HEK293 (cell line): Measurements from ENCODE around the gene YBX3.

Experiments used
- EGR2 ChIP-seq: fragments of 450-650 bp; formaldehyde crosslinking; IDR thresholded peaks from 2 replicates; pipeline ENCODE4 v1.5.1; 2016; ENCODE audit warnings: low read depth, missing biosample characterization, missing genetic modification characterization
- IKZF3 ChIP-seq: fragments of 450-650 bp; IDR thresholded peaks from 2 replicates; pipeline ENCODE4 v1.5.0; 2018; ENCODE audit warnings: missing biosample characterization, mild to moderate bottlenecking, missing genetic modification characterization, moderate library complexity
- INSM2 ChIP-seq: fragments of 450-650 bp; formaldehyde crosslinking; IDR thresholded peaks from 2 replicates; pipeline ENCODE4 v1.5.1; 2016; ENCODE audit warnings: missing biosample characterization, missing genetic modification characterization
- PRDM10 ChIP-seq: fragments of 450-650 bp; formaldehyde crosslinking; IDR thresholded peaks from 2 replicates; pipeline ENCODE4 v1.5.1; 2016; ENCODE audit warnings: missing biosample characterization, missing genetic modification characterization
- RBAK ChIP-seq: fragments of 450-650 bp; formaldehyde crosslinking; IDR thresholded peaks from 2 replicates; pipeline ENCODE4 v1.5.1; 2016; ENCODE audit warnings: missing biosample characterization, missing genetic modification characterization
- ZBTB17 ChIP-seq: fragments of 450-650 bp; formaldehyde crosslinking; IDR thresholded peaks from 2 replicates; pipeline ENCODE4 v1.5.1; 2016; ENCODE audit warnings: missing biosample characterization, missing genetic modification characterization
- ZIC2 ChIP-seq: fragments of 450-650 bp; formaldehyde crosslinking; IDR thresholded peaks from 2 replicates; pipeline ENCODE4 v1.5.1; 2016; ENCODE audit warnings: missing biosample characterization, missing genetic modification characterization
- ZNF114 ChIP-seq: fragments of 450-650 bp; formaldehyde crosslinking; IDR thresholded peaks from 2 replicates; pipeline ENCODE4 v1.5.0; 2017; ENCODE audit warnings: missing biosample characterization, missing genetic modification characterization
- ZNF184 ChIP-seq: fragments of 450-650 bp; IDR thresholded peaks from 2 replicates; pipeline ENCODE4 v1.5.1; 2018; ENCODE audit warnings: missing biosample characterization, mild to moderate bottlenecking, missing genetic modification characterization
- ZNF211 ChIP-seq: fragments of 450-650 bp; formaldehyde crosslinking; IDR thresholded peaks from 2 replicates; pipeline ENCODE4 v1.5.1; 2016; ENCODE audit warnings: low read depth, missing biosample characterization, missing genetic modification characterization
- ZNF214 ChIP-seq: fragments of 450-650 bp; formaldehyde crosslinking; IDR thresholded peaks from 2 replicates; pipeline ENCODE4 v1.5.1; 2017; ENCODE audit warnings: missing biosample characterization, mild to moderate bottlenecking, missing genetic modification characterization, borderline replicate concordance
- ZNF239 ChIP-seq: fragments of 450-650 bp; formaldehyde crosslinking; IDR thresholded peaks from 2 replicates; pipeline ENCODE4 v1.5.1; 2016; ENCODE audit warnings: missing biosample characterization, missing genetic modification characterization
- ZNF311 ChIP-seq: fragments of 450-650 bp; formaldehyde crosslinking; IDR thresholded peaks from 2 replicates; pipeline ENCODE4 v1.5.1; 2017; ENCODE audit warnings: missing biosample characterization, missing genetic modification characterization, borderline replicate concordance
- ZNF398 ChIP-seq: fragments of 450-650 bp; formaldehyde crosslinking; IDR thresholded peaks from 2 replicates; pipeline ENCODE4 v1.5.1; 2017; ENCODE audit warnings: missing biosample characterization, missing genetic modification characterization
- ZNF645 ChIP-seq: fragments of 450-650 bp; formaldehyde crosslinking; IDR thresholded peaks from 2 replicates; pipeline ENCODE4; 2016; ENCODE audit warnings: missing biosample characterization, missing genetic modification characterization
- ZNF660 ChIP-seq: fragments of 450-650 bp; IDR thresholded peaks from 2 replicates; pipeline ENCODE4 v1.5.1; 2018; ENCODE audit warnings: missing biosample characterization, mild to moderate bottlenecking, missing genetic modification characterization
- ZNF670 ChIP-seq: fragments of 450-650 bp; formaldehyde crosslinking; IDR thresholded peaks from 2 replicates; pipeline ENCODE4 v1.5.1; 2016; ENCODE audit warnings: missing biosample characterization, missing genetic modification characterization, low read depth
- ZNF747 ChIP-seq: fragments of 450-650 bp; formaldehyde crosslinking; IDR thresholded peaks from 2 replicates; pipeline ENCODE4 v1.5.1; 2016; ENCODE audit warnings: missing biosample characterization, missing genetic modification characterization
- ZNF76 ChIP-seq: fragments of 450-650 bp; formaldehyde crosslinking; IDR thresholded peaks from 2 replicates; pipeline ENCODE4; 2016; ENCODE audit warnings: low read depth, missing biosample characterization, missing genetic modification characterization, borderline replicate concordance
- TF ChIP-seq, protein P1 (sequence below): fragments of 450-650 bp; formaldehyde crosslinking; IDR thresholded peaks from 2 replicates; pipeline ENCODE4 v1.5.1; 2016; ENCODE audit warnings: missing biosample characterization, missing genetic modification characterization
- TF ChIP-seq, protein P2 (sequence below): fragments of 450-650 bp; formaldehyde crosslinking; IDR thresholded peaks from 2 replicates; pipeline ENCODE4 v1.5.1; 2017; ENCODE audit warnings: missing biosample characterization, missing genetic modification characterization
- TF ChIP-seq, protein P3 (sequence below): fragments of 450-650 bp; formaldehyde crosslinking; IDR thresholded peaks from 2 replicates; pipeline ENCODE4 v1.5.1; 2017; ENCODE audit warnings: missing biosample characterization, missing genetic modification characterization
- TF ChIP-seq, protein P4 (sequence below): fragments of 450-650 bp; formaldehyde crosslinking; IDR thresholded peaks from 2 replicates; pipeline ENCODE4 v1.5.1; 2017; ENCODE audit warnings: missing biosample characterization, missing genetic modification characterization

YBX3 gene

DNA sequence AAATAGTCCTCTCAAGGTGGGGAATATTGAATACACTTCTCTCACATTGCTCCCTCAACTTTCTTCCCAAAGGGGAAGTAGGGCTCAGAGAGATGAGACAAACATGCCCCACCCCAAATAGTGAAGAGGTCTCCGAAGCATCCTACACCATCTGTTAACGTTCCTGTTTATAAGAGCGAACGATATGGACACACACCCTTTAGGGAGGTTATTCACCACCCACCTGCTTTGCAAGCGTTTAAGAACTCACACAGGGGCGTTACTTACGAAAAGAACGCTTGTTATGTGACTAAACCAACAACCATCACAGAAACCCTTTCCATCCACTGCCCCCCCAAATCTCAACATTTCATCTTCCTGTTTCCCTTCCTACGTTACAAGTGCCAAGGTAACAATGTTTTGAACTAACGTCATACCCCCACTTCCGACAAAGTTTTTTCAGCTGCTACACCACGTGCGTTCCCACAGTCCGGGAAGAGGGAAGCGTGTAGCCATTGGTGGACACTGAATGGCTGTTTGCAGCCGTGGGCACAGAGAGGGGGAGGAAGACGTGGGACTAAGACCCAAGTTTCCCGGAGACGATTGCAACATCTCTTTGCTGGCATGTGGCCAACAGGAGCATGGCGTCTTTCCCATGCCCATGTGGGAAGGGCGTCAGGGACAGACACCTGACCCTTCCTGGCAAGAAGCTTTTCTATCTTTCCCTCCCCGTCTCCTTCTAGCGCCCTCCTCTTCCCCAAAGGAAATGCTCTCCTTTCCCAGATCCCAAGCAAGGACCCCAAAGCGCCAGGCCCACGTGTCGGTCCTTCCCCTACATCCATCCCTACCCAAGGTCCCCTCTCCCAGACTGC, 1.2 kb downstream of the YBX3 start (continued):
- TF ChIP-seq, protein P1, sequence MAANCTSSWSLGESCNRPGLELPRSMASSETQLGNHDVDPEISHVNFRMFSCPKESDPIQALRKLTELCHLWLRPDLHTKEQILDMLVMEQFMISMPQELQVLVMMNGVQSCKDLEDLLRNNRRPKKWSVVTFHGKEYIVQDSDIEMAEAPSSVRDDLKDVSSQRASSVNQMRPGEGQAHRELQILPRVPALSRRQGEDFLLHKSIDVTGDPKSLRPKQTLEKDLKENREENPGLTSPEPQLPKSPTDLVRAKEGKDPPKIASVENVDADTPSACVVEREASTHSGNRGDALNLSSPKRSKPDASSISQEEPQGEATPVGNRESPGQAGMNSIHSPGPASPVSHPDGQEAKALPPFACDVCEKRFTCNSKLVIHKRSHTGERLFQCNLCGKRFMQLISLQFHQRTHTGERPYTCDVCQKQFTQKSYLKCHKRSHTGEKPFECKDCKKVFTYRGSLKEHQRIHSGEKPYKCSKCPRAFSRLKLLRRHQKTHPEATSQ (tag by site-specific recombination) = peak; percentile 96
- TF ChIP-seq RBAK (tag by site-specific recombination) (no peak), ZNF114 (tag by site-specific recombination) (no peak), ZNF670 (tag by site-specific recombination) (no peak), ZNF398 (peak; percentile 93), ZNF239 (tag by site-specific recombination) (no peak), ZBTB17 (tag by site-specific recombination) (peak; percentile 72), ZNF214 (tag by site-specific recombination) (no peak; the same call in 1 of the 2 replicates), ZNF311 (no peak), PRDM10 (tag by site-specific recombination) (peak; percentile 93), ZNF645 (tag by site-specific recombination) (peak; percentile 38; the same call in 1 of the 2 replicates), EGR2 (tag by site-specific recombination) (peak; percentile 97), ZNF747 (tag by site-specific recombination) (no peak), ZNF211 (no peak), IKZF3 (tag by site-specific recombination) (peak; percentile 99), ZNF76 (tag by site-specific recombination) (peak; percentile 96), ZIC2 (no peak; the same call in 1 of the 2 replicates), ZNF184 (tag by site-specific recombination) (peak; percentile 91), ZNF660 (peak; percentile 99), INSM2 (tag by site-specific recombination) (peak; percentile 52; the same call in 1 of the 2 replicates)
- TF ChIP-seq, protein P2, sequence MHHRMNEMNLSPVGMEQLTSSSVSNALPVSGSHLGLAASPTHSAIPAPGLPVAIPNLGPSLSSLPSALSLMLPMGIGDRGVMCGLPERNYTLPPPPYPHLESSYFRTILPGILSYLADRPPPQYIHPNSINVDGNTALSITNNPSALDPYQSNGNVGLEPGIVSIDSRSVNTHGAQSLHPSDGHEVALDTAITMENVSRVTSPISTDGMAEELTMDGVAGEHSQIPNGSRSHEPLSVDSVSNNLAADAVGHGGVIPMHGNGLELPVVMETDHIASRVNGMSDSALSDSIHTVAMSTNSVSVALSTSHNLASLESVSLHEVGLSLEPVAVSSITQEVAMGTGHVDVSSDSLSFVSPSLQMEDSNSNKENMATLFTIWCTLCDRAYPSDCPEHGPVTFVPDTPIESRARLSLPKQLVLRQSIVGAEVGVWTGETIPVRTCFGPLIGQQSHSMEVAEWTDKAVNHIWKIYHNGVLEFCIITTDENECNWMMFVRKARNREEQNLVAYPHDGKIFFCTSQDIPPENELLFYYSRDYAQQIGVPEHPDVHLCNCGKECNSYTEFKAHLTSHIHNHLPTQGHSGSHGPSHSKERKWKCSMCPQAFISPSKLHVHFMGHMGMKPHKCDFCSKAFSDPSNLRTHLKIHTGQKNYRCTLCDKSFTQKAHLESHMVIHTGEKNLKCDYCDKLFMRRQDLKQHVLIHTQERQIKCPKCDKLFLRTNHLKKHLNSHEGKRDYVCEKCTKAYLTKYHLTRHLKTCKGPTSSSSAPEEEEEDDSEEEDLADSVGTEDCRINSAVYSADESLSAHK = peak; percentile 48; the same call in 1 of the 2 replicates
- TF ChIP-seq, protein P3, sequence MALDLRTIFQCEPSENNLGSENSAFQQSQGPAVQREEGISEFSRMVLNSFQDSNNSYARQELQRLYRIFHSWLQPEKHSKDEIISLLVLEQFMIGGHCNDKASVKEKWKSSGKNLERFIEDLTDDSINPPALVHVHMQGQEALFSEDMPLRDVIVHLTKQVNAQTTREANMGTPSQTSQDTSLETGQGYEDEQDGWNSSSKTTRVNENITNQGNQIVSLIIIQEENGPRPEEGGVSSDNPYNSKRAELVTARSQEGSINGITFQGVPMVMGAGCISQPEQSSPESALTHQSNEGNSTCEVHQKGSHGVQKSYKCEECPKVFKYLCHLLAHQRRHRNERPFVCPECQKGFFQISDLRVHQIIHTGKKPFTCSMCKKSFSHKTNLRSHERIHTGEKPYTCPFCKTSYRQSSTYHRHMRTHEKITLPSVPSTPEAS = peak; percentile 13; the same call in 1 of the 2 replicates
- TF ChIP-seq, protein P4, sequence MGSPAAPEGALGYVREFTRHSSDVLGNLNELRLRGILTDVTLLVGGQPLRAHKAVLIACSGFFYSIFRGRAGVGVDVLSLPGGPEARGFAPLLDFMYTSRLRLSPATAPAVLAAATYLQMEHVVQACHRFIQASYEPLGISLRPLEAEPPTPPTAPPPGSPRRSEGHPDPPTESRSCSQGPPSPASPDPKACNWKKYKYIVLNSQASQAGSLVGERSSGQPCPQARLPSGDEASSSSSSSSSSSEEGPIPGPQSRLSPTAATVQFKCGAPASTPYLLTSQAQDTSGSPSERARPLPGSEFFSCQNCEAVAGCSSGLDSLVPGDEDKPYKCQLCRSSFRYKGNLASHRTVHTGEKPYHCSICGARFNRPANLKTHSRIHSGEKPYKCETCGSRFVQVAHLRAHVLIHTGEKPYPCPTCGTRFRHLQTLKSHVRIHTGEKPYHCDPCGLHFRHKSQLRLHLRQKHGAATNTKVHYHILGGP (tag by site-specific recombination) = peak; percentile 52; the same call in 1 of the 2 replicates
